Measurements from ENCODE around the gene AQP12B. TPM values are rescaled to one million over a fixed set of nuclear protein-coding genes. Genes with fewer than 3 reads are reported as not detected.
"Not testable (repeated sequence)": the region's sequence is repeated elsewhere in the genome, so short reads cannot be mapped to it uniquely, and the experiment has no call there.

AQP12B gene
- total RNA-seq, 1 experiment from 2014 or later, result not detected

GRCh38 chr2:240675345-240675744 lies 7.3 kb downstream of the AQP12B start:
- H4K20me1 ChIP-seq (ENCODE audit: control insufficient read depth, insufficient read depth, insufficient read length); H3K79me2 ChIP-seq (ENCODE audit: insufficient read depth, low read length); H2BK20ac ChIP-seq (ENCODE audit: low read depth, low read length, poor library complexity, severe bottlenecking); H3K9me3 Mint-ChIP-seq; H3K23me2 ChIP-seq (ENCODE audit: insufficient read length, low read depth, low read length, poor library complexity, severe bottlenecking); H4K5ac ChIP-seq (ENCODE audit: insufficient read length, low read depth, low read length); DNase-seq; H4K8ac ChIP-seq (replicated peaks; ENCODE audit: insufficient read length, low read depth, low read length); H3K14ac ChIP-seq (ENCODE audit: insufficient read depth, low read length); H3K36me3 Mint-ChIP-seq (ENCODE audit: insufficient read depth in 1 of 3, low read depth in 3 of 3); H3K56ac ChIP-seq (ENCODE audit: insufficient read length, low read depth, low read length); H3T11ph ChIP-seq (ENCODE audit: low read length); H3K27me3 ChIP-seq (ENCODE audit: insufficient read depth, low read length); H2BK120ac ChIP-seq (ENCODE audit: low read depth, low read length, poor library complexity, severe bottlenecking); H3K4ac ChIP-seq (ENCODE audit: low read depth, low read length); H3K4me1 Mint-ChIP-seq; H3K4me3 Mint-ChIP-seq; H2BK5ac ChIP-seq (ENCODE audit: insufficient read length, low read length); H2AK5ac ChIP-seq (ENCODE audit: insufficient read length, low read length); H3K18ac ChIP-seq (ENCODE audit: insufficient read length, low read depth, low read length); H3K79me1 ChIP-seq (ENCODE audit: insufficient read depth, low read depth, low read length, poor library complexity, severe bottlenecking); H3K9ac ChIP-seq (ENCODE audit: extremely low read depth, insufficient read length, low read length); H4K91ac ChIP-seq (ENCODE audit: insufficient read length, low read depth, low read length); H2AFZ ChIP-seq (ENCODE audit: low read length); H3K4me1 ChIP-seq (ENCODE audit: insufficient read depth, low read length); H3K27ac ChIP-seq (ENCODE audit: insufficient read length, low read depth, low read length); H3K27ac Mint-ChIP-seq; H2BK12ac ChIP-seq (ENCODE audit: insufficient read length, low read depth, low read length); H3K4me2 ChIP-seq (ENCODE audit: insufficient read depth, insufficient read length, low read length); H2BK15ac ChIP-seq (ENCODE audit: low read depth, low read length); H3K23ac ChIP-seq (ENCODE audit: insufficient read length, low read depth, low read length); H3K9me3 ChIP-seq (ENCODE audit: control insufficient read depth, low read depth, low read length): not testable (repeated sequence)
- WGBS (ENCODE audit: extremely low coverage, insufficient read length, low lambda C conversion rate), result no CpG with 5 or more reads among the region's 24 CpGs
- H3K27me3 Mint-ChIP-seq (ENCODE audit: low read depth), result peaks cover 17% of the 10 kb centered on the region

- not testable (repeated sequence) for H4K91ac ChIP-seq (ENCODE audit: insufficient read length, low read depth, low read length); H3K18ac ChIP-seq (ENCODE audit: insufficient read length, low read depth, low read length); H3K4ac ChIP-seq (ENCODE audit: low read depth, low read length); H4K8ac ChIP-seq (replicated peaks; ENCODE audit: insufficient read length, low read depth, low read length); H3K79me1 ChIP-seq (ENCODE audit: insufficient read depth, low read depth, low read length, poor library complexity, severe bottlenecking); H2AFZ ChIP-seq (ENCODE audit: low read length); H3K4me1 ChIP-seq (ENCODE audit: insufficient read depth, low read length); H3T11ph ChIP-seq (ENCODE audit: low read length); H2BK20ac ChIP-seq (ENCODE audit: low read depth, low read length, poor library complexity, severe bottlenecking); H3K4me2 ChIP-seq (ENCODE audit: insufficient read depth, insufficient read length, low read length); H3K9me3 Mint-ChIP-seq; H3K9ac ChIP-seq (ENCODE audit: extremely low read depth, insufficient read length, low read length); H4K5ac ChIP-seq (ENCODE audit: insufficient read length, low read depth, low read length); H3K4me1 Mint-ChIP-seq; H2AK5ac ChIP-seq (ENCODE audit: insufficient read length, low read length); H3K23ac ChIP-seq (ENCODE audit: insufficient read length, low read depth, low read length); H2BK15ac ChIP-seq (ENCODE audit: low read depth, low read length); H2BK120ac ChIP-seq (ENCODE audit: low read depth, low read length, poor library complexity, severe bottlenecking); H3K14ac ChIP-seq (ENCODE audit: insufficient read depth, low read length); H2BK5ac ChIP-seq (ENCODE audit: insufficient read length, low read length); H3K27ac Mint-ChIP-seq; H3K4me3 Mint-ChIP-seq; H3K27me3 ChIP-seq (ENCODE audit: insufficient read depth, low read length); H3K9me3 ChIP-seq (ENCODE audit: control insufficient read depth, low read depth, low read length); H3K23me2 ChIP-seq (ENCODE audit: insufficient read length, low read depth, low read length, poor library complexity, severe bottlenecking); H3K36me3 Mint-ChIP-seq (ENCODE audit: insufficient read depth in 1 of 3, low read depth in 3 of 3); H4K20me1 ChIP-seq (ENCODE audit: control insufficient read depth, insufficient read depth, insufficient read length); H3K27ac ChIP-seq (ENCODE audit: insufficient read length, low read depth, low read length); H3K79me2 ChIP-seq (ENCODE audit: insufficient read depth, low read length); H3K56ac ChIP-seq (ENCODE audit: insufficient read length, low read depth, low read length); H2BK12ac ChIP-seq (ENCODE audit: insufficient read length, low read depth, low read length)
- H3K27me3 Mint-ChIP-seq (ENCODE audit: low read depth), result peaks cover 17% of the 10 kb centered on the region
- no CpG with 5 or more reads among the region's 16 CpGs for WGBS (ENCODE audit: extremely low coverage, insufficient read length, low lambda C conversion rate)
- DNase-seq, result peak; percentile 15
Measured at GRCh38 chr2:240674461-240675184, 8.1 kb downstream of the AQP12B start.
